GM21737 (cell line): ENCODE measurements around the gene C1QTNF6.

Experiments used
- ATAC-seq: cut with Tn5 transposase; IDR thresholded peaks from one replicate; pipeline ENCODE4 v1.9.1; 2021; ENCODE audit warnings: mild to moderate bottlenecking, moderate library complexity; ENCODE audit not compliant: unreplicated experiment

The C1QTNF6 gene

DNA sequence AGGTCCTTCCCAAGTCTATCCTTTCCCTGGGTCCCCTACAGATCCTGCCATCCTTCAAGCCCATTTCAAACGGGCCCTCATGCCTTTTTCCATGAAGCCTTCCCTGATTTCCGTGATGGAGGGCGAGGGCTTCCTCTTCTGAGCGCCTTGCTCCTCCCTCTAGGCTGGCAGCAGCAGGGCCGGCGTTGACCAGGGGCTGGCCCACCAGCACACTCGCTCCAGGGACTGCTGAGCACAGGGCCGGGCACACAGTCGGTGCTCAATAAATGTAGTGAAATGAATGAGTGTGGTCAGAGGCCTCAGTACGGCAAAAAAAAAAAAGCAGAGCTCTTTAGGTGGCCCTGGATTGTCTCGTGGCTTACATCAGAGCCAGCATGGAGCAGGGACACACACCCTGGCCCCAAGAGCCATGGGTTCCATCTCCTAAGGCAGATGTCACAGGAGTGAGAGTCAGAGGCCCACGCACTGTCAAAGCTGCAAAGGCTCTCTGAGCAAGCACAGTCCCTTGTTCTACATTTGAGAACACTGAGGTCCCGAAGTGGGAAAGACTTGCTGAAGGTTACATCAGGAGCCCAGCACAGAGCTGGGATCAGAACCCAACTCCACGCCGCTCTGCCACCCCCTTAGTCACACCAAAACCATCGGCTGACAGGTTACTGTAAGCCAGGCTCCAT, 41.4 kb downstream of the C1QTNF6 start:
- no peak for ATAC-seq

DNA sequence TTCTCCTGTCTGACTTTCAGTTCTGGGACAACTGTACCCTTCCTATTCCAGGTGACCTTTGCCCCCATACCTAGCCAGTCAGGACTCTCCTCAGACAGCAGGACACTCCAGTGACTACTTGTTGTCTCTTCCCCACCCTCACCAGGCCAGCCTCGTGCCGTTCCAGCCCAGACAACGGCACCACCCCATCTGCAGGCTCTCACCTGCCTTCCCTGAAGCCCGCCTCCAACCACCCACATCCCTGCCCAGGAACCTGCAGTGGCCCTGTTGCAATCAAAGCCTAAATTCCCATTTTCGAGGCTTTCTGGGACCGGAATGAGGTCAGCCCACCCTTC, 42.0 kb downstream of the C1QTNF6 start:
- ATAC-seq = no peak

DNA sequence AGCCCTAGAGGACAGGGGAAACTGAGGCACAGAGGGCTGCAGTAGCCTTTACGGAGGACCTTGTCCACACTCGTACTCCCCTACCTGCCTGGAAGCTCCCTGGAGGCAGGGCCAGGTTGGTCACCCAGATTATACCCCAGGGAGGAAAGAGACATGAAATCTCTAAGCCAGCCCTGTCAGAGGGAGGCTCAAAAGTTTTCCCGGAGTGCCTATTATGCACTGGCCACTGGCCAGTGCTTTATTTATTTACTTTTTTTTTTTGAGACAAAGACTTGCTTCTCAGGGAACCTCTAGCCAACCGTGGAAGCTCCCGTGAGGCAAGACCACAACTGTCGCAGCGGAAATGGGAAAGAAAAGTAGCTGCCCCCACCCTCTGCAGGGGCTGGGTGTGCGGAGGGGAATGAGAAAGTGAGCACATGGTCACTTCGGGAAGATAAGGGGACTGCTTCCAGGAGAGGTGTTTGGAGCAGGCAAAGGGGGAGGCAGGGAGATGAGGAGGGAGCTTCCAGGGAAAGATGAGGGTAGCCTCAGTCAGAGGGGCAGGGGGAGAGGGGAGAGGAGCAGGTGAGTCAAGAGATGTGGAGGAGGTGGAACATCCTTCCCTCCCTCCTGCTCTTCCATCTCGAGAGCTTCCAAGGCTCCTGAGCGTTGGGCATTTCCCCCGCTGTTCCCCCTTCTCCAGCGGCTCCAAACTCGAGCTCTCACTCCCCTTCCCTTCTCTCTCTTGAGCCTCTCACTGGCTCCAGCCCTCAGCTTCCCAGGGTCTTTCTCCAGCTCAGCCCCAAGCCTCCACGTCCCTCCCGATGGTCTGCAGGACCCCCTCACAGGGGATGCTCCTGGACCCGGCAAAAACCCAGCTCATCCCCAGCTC, 42.6 kb downstream of the C1QTNF6 start:
- no peak for ATAC-seq

DNA sequence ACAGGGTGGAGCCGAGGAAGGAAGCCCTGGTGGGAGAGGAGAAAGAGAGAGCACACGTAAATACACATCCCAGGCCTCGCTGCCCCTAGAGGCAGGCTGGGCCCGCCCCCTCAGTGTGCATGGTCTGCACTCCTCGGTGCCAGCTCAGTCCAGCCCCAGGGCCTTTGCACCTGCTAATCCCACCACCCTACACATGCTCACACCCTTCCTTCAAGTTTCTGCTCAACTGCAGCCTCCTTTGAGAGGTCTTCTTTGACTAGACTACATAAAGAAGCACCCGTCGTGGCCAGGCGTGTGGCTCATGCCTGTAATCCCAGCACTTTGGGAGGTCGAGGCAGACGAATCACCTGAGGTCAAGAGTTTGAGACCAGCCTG, 43.9 kb downstream of the C1QTNF6 start:
- ATAC-seq = no peak

DNA sequence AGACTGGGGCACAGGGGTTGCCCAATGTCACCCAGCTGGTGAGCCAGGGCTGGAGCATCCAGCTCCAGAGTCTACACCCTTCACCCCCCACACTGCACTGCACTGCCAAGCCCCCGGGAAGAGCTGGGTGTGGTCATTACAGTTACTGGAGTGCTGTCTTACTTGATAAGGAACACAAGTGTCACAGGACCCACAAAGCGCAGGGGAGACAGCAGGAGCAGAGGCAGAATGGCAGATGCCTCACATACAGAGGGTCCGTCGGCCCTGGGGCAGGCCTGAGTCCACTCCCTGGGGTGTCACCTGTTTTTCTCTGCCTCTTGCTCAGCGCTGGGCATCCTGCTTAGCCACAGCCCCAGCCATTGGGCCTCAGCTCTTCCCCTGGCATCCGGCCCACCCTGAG, 46.1 kb downstream of the C1QTNF6 start:
- no peak for ATAC-seq

DNA sequence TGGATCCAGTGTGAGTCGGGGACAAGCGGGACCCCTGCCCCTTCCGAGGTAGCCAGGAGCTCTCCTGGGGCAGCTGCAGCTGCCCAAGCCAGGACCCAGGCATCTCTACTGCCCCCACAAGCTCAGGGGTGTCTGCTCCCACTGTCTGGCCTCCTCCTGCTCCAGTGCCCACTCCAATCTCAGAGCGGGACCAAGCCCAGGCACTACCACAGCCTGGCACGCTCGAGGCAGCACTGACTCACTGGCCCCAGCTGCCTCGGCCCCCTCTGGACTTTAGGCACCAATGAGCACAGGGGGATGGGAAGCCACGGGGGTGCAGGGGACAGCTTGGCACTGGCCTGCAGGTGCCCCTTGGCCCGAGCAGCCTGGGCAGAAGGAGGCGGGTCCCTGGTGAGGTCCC, 46.6 kb downstream of the C1QTNF6 start:
- ATAC-seq = no peak

DNA sequence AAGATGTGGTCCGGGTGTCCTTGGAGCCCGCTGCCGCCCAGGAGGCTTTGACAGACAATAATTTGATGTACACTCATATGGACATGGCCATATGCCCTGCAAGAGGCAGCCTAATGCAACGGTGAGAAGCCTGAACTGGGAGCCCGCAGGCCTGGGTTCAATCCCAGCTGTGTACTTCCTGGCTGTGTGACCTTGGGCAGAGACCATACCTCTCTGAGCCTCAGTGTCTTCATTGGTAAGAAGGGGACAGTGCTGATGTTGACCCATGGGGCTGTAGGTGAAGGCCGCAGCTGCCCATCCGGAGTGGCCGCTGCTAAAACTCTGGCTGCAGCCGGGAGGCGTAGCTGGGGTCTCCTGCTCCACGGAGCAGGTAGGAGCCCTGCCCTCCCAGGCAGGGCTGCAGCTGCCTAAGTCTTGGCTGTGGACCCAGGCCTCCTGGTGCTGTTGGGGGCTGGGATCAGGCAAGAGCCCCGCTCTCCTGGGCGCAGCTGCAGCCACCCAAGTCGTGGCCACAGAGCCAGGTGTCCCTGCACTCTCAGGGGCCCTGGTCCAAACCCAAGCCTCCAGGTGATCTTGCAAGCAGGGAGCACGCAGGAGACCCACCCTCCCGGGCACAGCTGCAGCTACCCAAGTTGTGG, 47.2 kb downstream of the C1QTNF6 start:
- no peak for ATAC-seq

DNA sequence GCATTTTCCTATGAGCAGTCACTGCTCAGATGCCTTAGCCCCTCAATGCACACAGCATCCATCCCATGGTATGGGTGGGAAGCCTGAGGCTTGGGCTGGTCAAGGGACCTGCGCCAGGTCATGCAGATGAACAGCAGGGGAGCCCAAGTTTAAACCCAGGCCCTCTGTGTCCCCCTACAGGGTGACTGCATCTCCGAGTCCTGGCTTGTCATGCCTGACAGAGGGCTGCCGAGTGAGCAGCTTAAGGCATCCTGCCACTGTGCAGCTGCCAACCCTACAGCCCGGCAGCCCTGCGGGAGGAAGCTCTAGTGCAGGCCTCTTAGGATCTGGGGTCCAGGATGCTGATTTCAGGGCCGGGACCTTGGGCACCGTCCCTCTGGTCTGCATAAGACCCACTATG, 48.3 kb downstream of the C1QTNF6 start:
- no peak for ATAC-seq

DNA sequence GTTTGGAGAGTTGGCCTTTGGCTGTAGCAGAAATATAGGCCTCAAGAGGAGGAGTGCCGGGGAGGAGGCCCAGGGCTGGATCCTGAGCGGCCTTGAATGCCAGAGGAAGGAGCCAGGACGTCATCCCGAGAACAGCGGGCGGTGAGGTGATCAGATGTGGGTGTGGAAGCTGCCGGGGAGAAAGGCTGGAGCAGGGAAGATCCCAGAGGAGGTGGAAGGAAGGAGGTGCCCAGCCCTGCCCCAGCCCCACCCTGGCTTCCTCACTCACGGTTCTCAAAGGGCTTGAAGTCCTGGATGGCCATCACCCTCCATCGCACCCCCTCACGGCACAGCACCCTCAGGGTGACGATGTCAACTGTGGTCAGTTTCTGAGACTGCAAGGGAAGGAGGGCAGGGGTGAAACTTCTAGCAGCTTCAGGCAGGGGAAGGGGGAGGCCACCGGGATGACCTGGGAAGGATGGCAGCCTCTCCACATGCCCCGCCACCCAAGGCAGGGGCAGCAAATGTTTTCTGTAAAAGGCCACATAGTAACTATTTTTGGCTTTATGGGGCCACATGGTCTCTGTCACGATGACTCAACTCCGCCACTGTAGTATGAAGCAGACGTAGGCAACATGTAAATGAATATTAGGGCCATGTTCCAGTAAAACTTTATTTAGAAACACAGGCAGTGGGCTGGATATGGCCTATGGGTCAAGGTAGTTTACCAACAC, 49.0 kb downstream of the C1QTNF6 start:
- ATAC-seq = no peak

DNA sequence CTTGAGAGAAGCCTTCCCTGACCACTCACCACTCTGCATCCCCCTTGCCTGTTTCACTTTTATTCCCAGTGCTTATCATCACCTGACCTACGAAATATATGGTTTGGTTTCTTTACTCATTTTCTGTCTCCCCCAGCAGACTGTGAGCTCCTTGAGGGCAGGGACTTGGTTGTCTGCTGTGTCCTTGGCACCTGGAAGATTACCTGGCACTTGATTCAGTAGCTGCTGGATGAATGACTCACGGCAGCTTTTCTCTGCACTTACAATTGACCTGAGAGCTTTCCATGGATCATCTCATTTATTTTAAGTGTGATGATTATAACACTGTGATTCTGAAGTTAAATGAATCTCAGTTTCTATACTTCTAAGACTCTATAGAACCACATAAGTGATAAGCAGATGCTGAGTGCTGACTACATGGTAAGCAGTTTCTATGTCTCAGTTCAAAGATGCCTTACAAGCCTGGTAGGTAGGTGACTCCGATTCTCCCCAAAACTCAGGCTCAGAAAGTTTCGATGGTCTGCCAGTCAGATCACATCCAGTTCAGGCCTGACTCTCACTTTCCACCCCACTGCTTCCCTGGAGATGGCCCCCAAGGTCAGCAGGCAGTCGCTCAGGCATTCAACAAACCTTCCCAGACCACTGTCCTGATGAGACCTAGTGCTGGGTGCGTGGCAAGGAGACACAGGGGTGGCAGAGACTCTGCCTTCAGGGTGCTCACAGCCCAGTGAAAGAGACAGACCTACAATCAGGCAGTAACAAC, 50.0 kb downstream of the C1QTNF6 start:
- ATAC-seq = no peak

DNA sequence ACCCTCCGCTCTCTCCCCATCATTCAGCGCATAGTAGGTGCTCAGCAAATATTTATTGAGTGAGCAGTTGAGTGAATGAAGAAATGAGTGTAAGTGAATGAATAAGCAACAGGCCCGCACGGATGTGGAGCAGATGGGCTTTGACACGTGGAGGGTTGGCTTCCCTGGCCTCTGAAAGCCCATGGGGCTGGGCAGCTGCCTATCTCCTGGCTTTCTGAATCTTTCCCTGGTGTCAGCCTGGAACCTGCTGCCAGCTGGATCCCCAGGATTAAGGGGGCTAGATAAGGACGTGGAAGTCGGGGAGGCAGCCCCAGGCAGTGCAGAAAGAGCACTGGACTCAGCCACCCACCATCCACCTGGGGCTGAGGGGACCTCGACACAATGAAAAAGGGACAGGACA, 50.9 kb downstream of the C1QTNF6 start:
- no peak for ATAC-seq

DNA sequence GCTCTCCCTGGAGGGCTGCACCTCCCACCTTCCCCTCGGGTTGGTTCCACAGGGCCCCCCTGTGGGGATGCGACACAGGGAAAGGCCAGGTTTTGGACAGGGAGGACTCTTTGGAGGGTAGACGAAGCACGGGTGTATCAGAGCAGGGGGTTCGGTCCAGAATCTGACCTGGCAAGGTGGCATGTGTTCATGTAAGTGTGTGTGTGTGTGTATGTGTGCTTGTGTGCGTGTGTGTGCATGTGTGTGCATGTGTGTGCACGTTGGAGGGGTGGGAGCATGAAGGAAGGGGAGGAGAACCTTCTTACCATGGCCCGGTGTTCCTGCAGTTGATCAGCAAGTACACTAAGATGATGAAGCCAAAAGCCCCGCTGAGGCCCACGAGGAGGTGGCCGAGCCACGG, 53.0 kb downstream of the C1QTNF6 start:
- no peak for ATAC-seq

DNA sequence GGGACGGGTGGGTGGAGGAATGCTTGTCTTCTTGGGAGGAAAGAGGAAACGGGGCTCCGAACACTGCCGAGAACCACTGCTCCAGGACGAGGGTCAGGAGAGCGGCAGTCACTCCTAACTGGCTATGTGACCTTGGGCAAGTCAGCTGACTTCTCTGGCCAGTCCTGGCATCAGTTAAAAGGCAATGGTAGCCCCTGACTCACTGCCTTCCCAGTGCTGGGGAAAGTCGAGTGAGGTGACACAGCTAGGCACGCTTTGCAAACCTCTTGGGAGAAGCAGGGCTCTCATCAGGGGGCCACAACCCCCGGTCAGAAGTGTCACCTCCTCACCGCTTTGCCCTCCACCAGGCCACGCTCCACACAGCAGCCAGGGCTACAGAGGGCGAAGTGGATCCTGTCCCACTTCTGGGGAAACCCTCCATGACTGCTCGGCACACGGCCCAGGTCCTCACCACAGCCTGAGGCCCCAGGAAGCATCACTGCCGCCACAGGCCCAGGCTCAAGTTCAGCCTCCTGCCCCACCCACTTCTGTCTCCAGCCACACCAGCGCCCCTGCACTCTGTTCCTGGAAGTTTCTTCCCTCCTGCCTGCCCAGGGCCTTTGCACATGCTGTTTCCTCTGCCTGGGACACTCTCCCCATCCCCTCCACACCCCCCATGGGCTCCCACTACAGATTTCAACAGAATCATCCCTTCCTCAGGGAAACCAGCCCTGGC, 54.6 kb downstream of the C1QTNF6 start:
- ATAC-seq = no peak

DNA sequence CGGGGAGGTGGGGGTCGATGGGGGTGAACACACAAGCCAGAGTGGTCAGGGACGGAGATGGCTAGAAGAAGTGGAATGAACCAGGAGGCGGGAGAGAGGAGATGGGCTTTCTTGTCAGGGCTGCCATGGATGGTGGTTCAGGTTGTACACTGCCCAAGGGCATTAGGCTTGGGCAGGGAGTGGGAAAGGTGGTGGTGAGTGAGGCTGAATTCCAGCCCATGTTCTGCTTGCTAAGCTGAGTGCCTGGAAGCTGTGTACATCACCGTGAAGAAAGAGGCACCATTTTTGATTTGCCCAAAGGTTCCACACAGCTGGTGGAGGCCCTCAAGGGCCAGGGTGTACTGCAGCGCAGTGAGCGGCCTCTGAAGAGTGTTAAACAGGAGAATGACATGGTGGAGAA, 55.3 kb downstream of the C1QTNF6 start:
- no peak for ATAC-seq
